HCT116 (cell line): ENCODE results near the gene SCARB1. TPM values are rescaled to one million over a fixed set of nuclear protein-coding genes. Genes with fewer than 3 reads are reported as not detected.

Experiments
- ATAC-seq: fragments of 200-7000 bp; cut with Tn5 transposase; 2 replicates; pipeline ENCODE4 v1.9.1; 2020; ENCODE audit warnings: mild to moderate bottlenecking, moderate library complexity
- BruUV-seq: library from RNA; stranded (reverse); fragments of 400-500 nt; replicated peaks from 2 replicates; lab custom pipeline; 2021; lab: Mats Ljungman, UMichigan
- CTCF ChIA-PET: fragments of 300-600 bp; sonication (Branson Sonifier 250); formaldehyde crosslinking; loops from one replicate; lab custom pipeline; 2021; ENCODE audit warnings: antibody characterized with exemption; lab: Charles Lee
- POLR2A ChIA-PET: fragments of 300-600, 350-600 bp; sonication (Branson Sonifier 250); formaldehyde crosslinking; loops from one replicate; lab custom pipeline; 2021; ENCODE audit warnings: antibody characterized with exemption; lab: Charles Lee
- RAD21 ChIA-PET, 2 experiments: fragments of 300-600 bp; sonication (Branson Sonifier 250); formaldehyde crosslinking; loops; one replicate each; lab custom pipeline; 2023; ENCODE audit warnings: low total read pairs in 2 of 2; ENCODE audit not compliant: uncharacterized antibody in 2 of 2, unreplicated experiment in 2 of 2, low non-redundant PET in 1 of 2; lab: Charles Lee
- DNase-seq: peaks from one replicate; pipeline ENCODE4 v3.0.0-alpha.2; 2010; ENCODE audit warnings: low read depth, low spot score
- H2AFZ ChIP-seq: fragments of 200-600 bp; shearing (Covaris generic), sonication (generic); 2 replicates; pipeline ENCODE4 v1.6.1; 2017; ENCODE audit warnings: low read depth, mixed run types, mixed read lengths, antibody characterized with exemption, low read length; ENCODE audit not compliant: poor library complexity, severe bottlenecking
- H3K27ac ChIP-seq: 2 replicates; pipeline ENCODE4 v1.5.1; 2012; ENCODE audit warnings: low read depth, low read length
- H3K27me3 ChIP-seq: fragments of 200-600 bp; sonication (generic); 2 replicates; pipeline ENCODE4 v1.6.1; 2016; ENCODE audit warnings: mixed run types, low read length, mixed read lengths; ENCODE audit not compliant: insufficient read depth
- H3K36me3 ChIP-seq, 2 experiments: fragments of 200-500 bp in 1 of 2; fragments of 200-600 bp in 1 of 2; sonication (Bioruptor generic) in 1 of 2; sonication (generic) in 1 of 2; 2 replicates each; pipeline versions ENCODE4 v1.5.1 to v1.6.1; 2014 to 2016; ENCODE audit warnings: low read length in 2 of 2, inconsistent platforms in 1 of 2, mixed read lengths in 1 of 2, mixed run types in 1 of 2; ENCODE audit not compliant: insufficient read depth in 2 of 2, control insufficient read depth in 1 of 2
- H3K4me1 ChIP-seq, 2 experiments: fragments of 200-600 bp in 1 of 2; sonication (generic) in 1 of 2; 2 replicates each; pipeline versions ENCODE4 v1.5.1 to v1.6.1; 2012 to 2017; ENCODE audit warnings: low read length in 2 of 2, inconsistent platforms in 1 of 2, mild to moderate bottlenecking in 1 of 2, mixed read lengths in 1 of 2, mixed run types in 1 of 2, moderate library complexity in 1 of 2; ENCODE audit not compliant: insufficient read depth in 2 of 2, control insufficient read depth in 1 of 2
- H3K4me2 ChIP-seq: fragments of 200-600 bp; sonication (generic); 2 replicates; pipeline ENCODE4 v1.6.1; 2017; ENCODE audit warnings: mixed run types, low read length, mixed read lengths
- H3K4me3 ChIP-seq, 2 experiments: fragments of 200-600 bp in 1 of 2; sonication (generic) in 1 of 2; replicated peaks in 1 of 2; 2 replicates each; pipeline ENCODE4 v1.5.1; 2011 to 2016; ENCODE audit warnings: low read length in 2 of 2, control low read depth in 1 of 2, low read depth in 1 of 2, mild to moderate bottlenecking in 1 of 2, mixed read lengths in 1 of 2, mixed run types in 1 of 2
- H3K79me2 ChIP-seq: fragments of 200-600 bp; sonication (generic); 2 replicates; pipeline ENCODE4 v1.6.1; 2017; ENCODE audit warnings: mild to moderate bottlenecking, mixed run types, low read length, moderate library complexity, mixed read lengths; ENCODE audit not compliant: insufficient read depth
- H3K9ac ChIP-seq: fragments of 200-600 bp; sonication (generic); 2 replicates; pipeline ENCODE4 v1.6.1; 2016; ENCODE audit warnings: low read length, mixed read lengths
- H3K9me2 ChIP-seq: fragments of 200-600 bp; sonication (generic), shearing (Covaris generic); 2 replicates; pipeline ENCODE4 v1.6.1; 2017; ENCODE audit warnings: mixed run types, mild to moderate bottlenecking, moderate library complexity; ENCODE audit not compliant: insufficient read depth
- H3K9me3 ChIP-seq, 2 experiments: fragments of 200-500 bp in 1 of 2; fragments of 200-600 bp in 1 of 2; sonication (Bioruptor generic) in 1 of 2; sonication (generic) in 1 of 2; 2 replicates each; pipeline ENCODE4 v1.6.1; 2014 to 2017; ENCODE audit warnings: low read length in 2 of 2, mixed read lengths in 2 of 2, inconsistent platforms in 1 of 2, low read depth in 1 of 2, mild to moderate bottlenecking in 1 of 2, mixed run types in 1 of 2, moderate library complexity in 1 of 2; ENCODE audit not compliant: control insufficient read depth in 1 of 2, insufficient read depth in 1 of 2
- H4K20me1 ChIP-seq: fragments of 200-600 bp; sonication (generic), shearing (Covaris generic); 2 replicates; pipeline ENCODE4 v1.6.1; 2017; ENCODE audit warnings: mixed run types, mild to moderate bottlenecking, moderate library complexity; ENCODE audit not compliant: insufficient read depth
- ELF1 ChIP-seq: IDR thresholded peaks from 2 replicates; pipeline ENCODE4 v1.6.1; 2012; ENCODE audit warnings: low read depth, borderline replicate concordance
- FOSL1 ChIP-seq: IDR thresholded peaks from 2 replicates; pipeline ENCODE4 v1.6.1; 2012; ENCODE audit warnings: low read depth
- POLR2A ChIP-seq: IDR thresholded peaks from 2 replicates; pipeline ENCODE4 v1.7.0; 2011; ENCODE audit warnings: borderline replicate concordance; ENCODE audit not compliant: insufficient read depth, insufficient read length; ENCODE audit errors: extremely low read depth
- POLR2AphosphoS5 ChIP-seq: IDR thresholded peaks from 2 replicates; pipeline ENCODE4 v1.6.1; 2011; ENCODE audit warnings: mild to moderate bottlenecking, low read depth, low read length, moderate library complexity
- RAD21 ChIP-seq: IDR thresholded peaks from 2 replicates; pipeline ENCODE4 v1.6.1; 2012; ENCODE audit warnings: low read depth, mild to moderate bottlenecking
- SP1 ChIP-seq: IDR thresholded peaks from 2 replicates; pipeline ENCODE4 v1.6.1; 2012; ENCODE audit warnings: low read depth
- intact Hi-C: fragments of 100-400 bp; cut with micrococcal nuclease; formaldehyde crosslinking; loops from 2 replicates; pipeline ENCODE4 v1.10.0; 2022
- total RNA-seq: library from RNA; stranded (reverse); gene quantifications from one replicate; pipeline ENCODE4 v1.2.1, GENCODE V29; 2021; ENCODE audit not compliant: unreplicated experiment
- TF ChIP-seq, protein P1 (sequence below), 3 experiments: fragments of 200-600 bp in 1 of 3; sonication (generic) in 1 of 3; IDR thresholded peaks in 2 of 3; conservative IDR thresholded peaks in 1 of 3; 2 replicates each; pipeline ENCODE4 v1.5.1; 2012 to 2017; ENCODE audit warnings: low read depth in 2 of 3, low read length in 2 of 3, antibody characterized with exemption in 1 of 3, borderline replicate concordance in 1 of 3, control low read depth in 1 of 3, mild to moderate bottlenecking in 1 of 3, mixed read lengths in 1 of 3, mixed run types in 1 of 3, moderate library complexity in 1 of 3; ENCODE audit not compliant: insufficient read depth in 1 of 3
- TF ChIP-seq, protein P2 (sequence below): IDR thresholded peaks from 2 replicates; pipeline ENCODE4 v1.6.1; 2012
- TF ChIP-seq, protein P3 (sequence below): IDR thresholded peaks from 2 replicates; pipeline ENCODE4 v1.6.1; 2011; ENCODE audit warnings: mild to moderate bottlenecking, low read length, moderate library complexity; ENCODE audit not compliant: insufficient replicate concordance; ENCODE audit errors: extremely low read depth

The SCARB1 gene
- total RNA-seq, 1 experiment from 2014 or later, result 95.5 TPM

GRCh38 chr12:124755801-124756148 is 107.9 kb downstream of the SCARB1 start:
- H2AFZ ChIP-seq, result no peak overlapping the region
- H3K36me3 ChIP-seq, result no peaks in the 10 kb centered on the region
- DNase-seq (no peak), ATAC-seq (no peak)
- no peaks in the 10 kb centered on the region for H3K79me2 ChIP-seq
- no peak overlapping the region for H3K27ac ChIP-seq
- no peak overlapping the region for H3K9ac ChIP-seq
- POLR2A ChIA-PET, result no interaction called here
- no peak overlapping the region for H3K4me2 ChIP-seq
- TF ChIP-seq ELF1, result no peak
- TF ChIP-seq, protein P1, sequence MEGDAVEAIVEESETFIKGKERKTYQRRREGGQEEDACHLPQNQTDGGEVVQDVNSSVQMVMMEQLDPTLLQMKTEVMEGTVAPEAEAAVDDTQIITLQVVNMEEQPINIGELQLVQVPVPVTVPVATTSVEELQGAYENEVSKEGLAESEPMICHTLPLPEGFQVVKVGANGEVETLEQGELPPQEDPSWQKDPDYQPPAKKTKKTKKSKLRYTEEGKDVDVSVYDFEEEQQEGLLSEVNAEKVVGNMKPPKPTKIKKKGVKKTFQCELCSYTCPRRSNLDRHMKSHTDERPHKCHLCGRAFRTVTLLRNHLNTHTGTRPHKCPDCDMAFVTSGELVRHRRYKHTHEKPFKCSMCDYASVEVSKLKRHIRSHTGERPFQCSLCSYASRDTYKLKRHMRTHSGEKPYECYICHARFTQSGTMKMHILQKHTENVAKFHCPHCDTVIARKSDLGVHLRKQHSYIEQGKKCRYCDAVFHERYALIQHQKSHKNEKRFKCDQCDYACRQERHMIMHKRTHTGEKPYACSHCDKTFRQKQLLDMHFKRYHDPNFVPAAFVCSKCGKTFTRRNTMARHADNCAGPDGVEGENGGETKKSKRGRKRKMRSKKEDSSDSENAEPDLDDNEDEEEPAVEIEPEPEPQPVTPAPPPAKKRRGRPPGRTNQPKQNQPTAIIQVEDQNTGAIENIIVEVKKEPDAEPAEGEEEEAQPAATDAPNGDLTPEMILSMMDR (IDR thresholded peaks at IDR 0.05 in 2 of 3, conservative IDR thresholded peaks at IDR 0.05 in 1 of 3; ENCODE audit: borderline replicate concordance in 1 of 3, insufficient read depth in 1 of 3, low read depth in 2 of 3, low read length in 2 of 3), result no peak
- TF ChIP-seq, protein P2, sequence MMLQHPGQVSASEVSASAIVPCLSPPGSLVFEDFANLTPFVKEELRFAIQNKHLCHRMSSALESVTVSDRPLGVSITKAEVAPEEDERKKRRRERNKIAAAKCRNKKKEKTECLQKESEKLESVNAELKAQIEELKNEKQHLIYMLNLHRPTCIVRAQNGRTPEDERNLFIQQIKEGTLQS, result no peak
- no peak for TF ChIP-seq FOSL1
- TF ChIP-seq RAD21, result no peak
- no peak for TF ChIP-seq SP1
- TF ChIP-seq, protein P3, sequence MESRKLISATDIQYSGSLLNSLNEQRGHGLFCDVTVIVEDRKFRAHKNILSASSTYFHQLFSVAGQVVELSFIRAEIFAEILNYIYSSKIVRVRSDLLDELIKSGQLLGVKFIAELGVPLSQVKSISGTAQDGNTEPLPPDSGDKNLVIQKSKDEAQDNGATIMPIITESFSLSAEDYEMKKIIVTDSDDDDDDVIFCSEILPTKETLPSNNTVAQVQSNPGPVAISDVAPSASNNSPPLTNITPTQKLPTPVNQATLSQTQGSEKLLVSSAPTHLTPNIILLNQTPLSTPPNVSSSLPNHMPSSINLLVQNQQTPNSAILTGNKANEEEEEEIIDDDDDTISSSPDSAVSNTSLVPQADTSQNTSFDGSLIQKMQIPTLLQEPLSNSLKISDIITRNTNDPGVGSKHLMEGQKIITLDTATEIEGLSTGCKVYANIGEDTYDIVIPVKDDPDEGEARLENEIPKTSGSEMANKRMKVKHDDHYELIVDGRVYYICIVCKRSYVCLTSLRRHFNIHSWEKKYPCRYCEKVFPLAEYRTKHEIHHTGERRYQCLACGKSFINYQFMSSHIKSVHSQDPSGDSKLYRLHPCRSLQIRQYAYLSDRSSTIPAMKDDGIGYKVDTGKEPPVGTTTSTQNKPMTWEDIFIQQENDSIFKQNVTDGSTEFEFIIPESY, result no peak
- no peak for TF ChIP-seq POLR2AphosphoS5
- no peak for TF ChIP-seq POLR2A
- H4K20me1 ChIP-seq, result no peaks in the 10 kb centered on the region
- H3K4me1 ChIP-seq, result no peaks in the 10 kb centered on the region
- intact Hi-C loops, result no loop called here
- no peak overlapping the region for H3K4me3 ChIP-seq
- RAD21 ChIA-PET, result no interaction called here
- H3K27me3 ChIP-seq, result no peaks in the 10 kb centered on the region
- CTCF ChIA-PET, result no interaction called here
- H3K9me3 ChIP-seq, result peaks cover 0 to 13% of the 10 kb centered on the region in 2 experiments; a peak in 1 of 4 replicates
- no peaks in the 10 kb centered on the region for H3K9me2 ChIP-seq
- no TSS peak for BruUV-seq
